ENCODE data around the gene ING1. TPM values are rescaled to one million over a fixed set of nuclear protein-coding genes. Genes with fewer than 3 reads are reported as not detected.

The ING1 gene
- total and polyA plus RNA-seq, 2 donors (not counting 1 experiment from before 2014, with no cell fraction given): 29.1 to 34.2 TPM

GRCh38 chr13:110705356-110705825 lies 8.1 kb upstream of the ING1 start:
- H3K9me3 Mint-ChIP-seq (ENCODE audit: insufficient read depth): no peaks in the 10 kb centered on the region
- Histone ChIP-seq H4K20me1 (ENCODE audit: control insufficient read depth, insufficient read depth, low read length, poor library complexity, severe bottlenecking) (peaks cover 40% of the 10 kb centered on the region), H3K4me3 (ENCODE audit: control extremely low read depth in 1 of 5, extremely low read depth in 1 of 5, insufficient read depth in 1 of 5, low read depth in 2 of 5, low read length in 4 of 5) (peak overlapping the region; percentile 63 to 73 (median 72)), H2AFZ (ENCODE audit: insufficient read depth, low read depth, low read length, poor library complexity, severe bottlenecking) (peak overlapping the region; percentile 75), H3K79me2 (ENCODE audit: control insufficient read depth, insufficient read depth, low read length) (peaks cover 54% of the 10 kb centered on the region), H3K4me1 (ENCODE audit: control insufficient read depth in 2 of 2, insufficient read depth in 2 of 2, low read length in 2 of 2) (peaks cover 20 to 31% of the 10 kb centered on the region in 2 donors), H3K9me3 (ENCODE audit: control extremely low read depth in 1 of 3, control insufficient read depth in 2 of 3, insufficient read depth in 1 of 3, low read length in 2 of 3) (no peaks in the 10 kb centered on the region), H3K27ac (ENCODE audit: low read length in 2 of 2) (peak overlapping the region; percentile 24 to 66), H3K36me3 (replicated peaks in 1 of 2; ENCODE audit: control extremely low read depth in 1 of 2, control insufficient read depth in 1 of 2, extremely low read depth in 1 of 2, insufficient read depth in 2 of 2, low read length in 1 of 2) (peaks cover 0 to 36% of the 10 kb centered on the region in 2 experiments), H3K4me2 (replicated peaks; ENCODE audit: low read depth, low read length, poor library complexity, severe bottlenecking) (peak overlapping the region; percentile 87), H3K9ac (ENCODE audit: low read length) (peak overlapping the region; percentile 76), H3K27me3 (replicated peaks in 1 of 4; ENCODE audit: control extremely low read depth in 1 of 4, control insufficient read depth in 3 of 4, insufficient read depth in 4 of 4, low read length in 3 of 4) (no peaks in the 10 kb centered on the region)
- peak overlapping the region; percentile 96 for H3K4me3 Mint-ChIP-seq
- POLR2A ChIA-PET: interaction anchor here (0.5 to 2.8 kb wide), 5 partner anchors 9 to 106 kb away, joined by 3 to 24 read pairs (median 5); no protein-coding TSS in a partner anchor
- ATAC-seq (ENCODE audit: low read depth) (no peak), DNase-seq (no peak)
- peak overlapping the region; percentile 91 for H3K27ac Mint-ChIP-seq
- intact Hi-C loops (cut with micrococcal nuclease): no loop called here
- 5% methylated on average over 9 of the region's 12 CpGs for WGBS (ENCODE audit: insufficient coverage)
- H3K27me3 Mint-ChIP-seq: no peaks in the 10 kb centered on the region
- CTCF ChIA-PET: interaction anchor here (1.4 to 2.8 kb wide), 3 partner anchors 29 to 250 kb away, joined by 4 to 16 read pairs (median 4); no protein-coding TSS in a partner anchor
- peaks cover 42% of the 10 kb centered on the region for H3K4me1 Mint-ChIP-seq
- no peak for TF ChIP-seq CTCF (IDR thresholded peaks at IDR 0.05)
- TF ChIP-seq EZH2 (IDR thresholded peaks at IDR 0.05; ENCODE audit: borderline replicate concordance, insufficient read depth, low read depth, low read length, poor library complexity, severe bottlenecking): no peak

All from B cell (primary cell).